OCI-LY3 (cell line): ENCODE data around the gene KLF15.

Experiments
- H2AFZ ChIP-seq: fragments of 200-600, 300-600 bp; shearing (Covaris generic); 2 replicates; pipeline ENCODE4 v1.6.0; 2014; ENCODE audit warnings: antibody characterized with exemption, low read depth, low read length
- H3K27ac ChIP-seq: fragments of 200-600, 300-600 bp; sonication (generic); 2 replicates; pipeline ENCODE4 v1.5.1; 2014; ENCODE audit warnings: mild to moderate bottlenecking, low read length, moderate library complexity, mixed read lengths
- H3K27me3 ChIP-seq: fragments of 200-600, 300-600 bp; sonication (generic); 2 replicates; pipeline ENCODE4 v1.6.1; 2014; ENCODE audit warnings: low read depth, low read length, mixed read lengths
- H3K36me3 ChIP-seq: fragments of 200-600, 300-600 bp; sonication (generic); replicated peaks from 2 replicates; pipeline ENCODE3; 2014; ENCODE audit warnings: low read depth, low read length, mixed read lengths
- H3K4me1 ChIP-seq: fragments of 300-600, 200-600 bp; sonication (generic); 2 replicates; pipeline ENCODE4 v1.6.1; 2014; ENCODE audit warnings: low read length, mixed read lengths
- H3K4me2 ChIP-seq: fragments of 200-600, 300-600 bp; sonication (generic); 2 replicates; pipeline ENCODE4 v1.6.1; 2014; ENCODE audit warnings: low read length, mixed read lengths
- H3K4me3 ChIP-seq: fragments of 300-600, 200-600 bp; sonication (generic); 2 replicates; pipeline ENCODE4 v1.5.1; 2014; ENCODE audit warnings: antibody characterized with exemption, mild to moderate bottlenecking, low read length, moderate library complexity
- H3K79me2 ChIP-seq: fragments of 300-600, 200-600 bp; shearing (Covaris generic); 2 replicates; pipeline ENCODE4 v1.6.1; 2014; ENCODE audit warnings: mild to moderate bottlenecking, low read length, mixed read lengths
- H3K9ac ChIP-seq: fragments of 300-600, 200-600 bp; shearing (Covaris generic); 2 replicates; pipeline ENCODE4 v1.6.0; 2014; ENCODE audit warnings: mild to moderate bottlenecking, low read length, moderate library complexity
- H3K9me3 ChIP-seq: fragments of 200-600, 300-600 bp; shearing (Covaris generic); 2 replicates; pipeline ENCODE4 v1.6.1; 2014; ENCODE audit warnings: low read length, mixed read lengths; ENCODE audit not compliant: insufficient read depth
- H4K20me1 ChIP-seq: fragments of 200-600, 300-600 bp; sonication (generic); 2 replicates; pipeline ENCODE4 v1.6.1; 2016; ENCODE audit warnings: low read length, mixed read lengths; ENCODE audit not compliant: insufficient read depth
- EZH2phosphoT487 ChIP-seq: fragments of 200-600 bp; shearing (Covaris generic); IDR thresholded peaks from 2 replicates; pipeline ENCODE4 v1.6.1; 2018; ENCODE audit warnings: antibody characterized with exemption, mixed run types, low read depth
- TF ChIP-seq, protein P1 (sequence below): fragments of 200-600, 300-600 bp; sonication (generic); IDR thresholded peaks from 2 replicates; pipeline ENCODE4 v1.5.1; 2014; ENCODE audit warnings: antibody characterized with exemption, low read length, low read depth

Gene KLF15

DNA sequence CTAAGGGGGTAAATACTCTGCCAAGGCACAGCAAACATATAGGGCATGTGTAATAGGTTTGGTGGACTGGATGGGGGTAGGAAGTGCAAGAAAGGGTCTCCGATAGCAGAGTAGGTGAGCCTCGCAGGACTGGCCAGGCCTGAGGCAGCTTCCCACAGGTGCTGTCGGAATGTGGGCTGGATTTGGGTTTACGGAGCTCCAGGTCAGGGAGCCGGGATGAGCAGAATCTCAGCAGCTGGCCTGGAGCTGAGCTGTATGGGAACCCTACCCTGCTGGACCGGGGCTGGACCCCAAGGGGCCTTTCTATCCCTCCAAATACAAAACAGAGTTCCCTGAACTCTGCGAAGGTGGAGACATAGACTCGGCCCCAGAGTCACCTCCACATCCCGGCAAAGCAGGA is 15.0 kb downstream of the KLF15 start:
- Histone ChIP-seq H3K4me1 (no peaks in the 10 kb centered on the region), H4K20me1 (no peaks in the 10 kb centered on the region), H3K27me3 (0 out of 2 replicates have a peak, but pooled peaks cover 4% of the 10 kb centered on the region), H3K9me3 (no peaks in the 10 kb centered on the region), H2AFZ (no peak overlapping the region), H3K4me2 (no peak overlapping the region), H3K9ac (no peak overlapping the region), H3K4me3 (no peak overlapping the region), H3K79me2 (no peaks in the 10 kb centered on the region), H3K27ac (no peak overlapping the region), H3K36me3 (no peaks in the 10 kb centered on the region)
- TF ChIP-seq, protein P1, sequence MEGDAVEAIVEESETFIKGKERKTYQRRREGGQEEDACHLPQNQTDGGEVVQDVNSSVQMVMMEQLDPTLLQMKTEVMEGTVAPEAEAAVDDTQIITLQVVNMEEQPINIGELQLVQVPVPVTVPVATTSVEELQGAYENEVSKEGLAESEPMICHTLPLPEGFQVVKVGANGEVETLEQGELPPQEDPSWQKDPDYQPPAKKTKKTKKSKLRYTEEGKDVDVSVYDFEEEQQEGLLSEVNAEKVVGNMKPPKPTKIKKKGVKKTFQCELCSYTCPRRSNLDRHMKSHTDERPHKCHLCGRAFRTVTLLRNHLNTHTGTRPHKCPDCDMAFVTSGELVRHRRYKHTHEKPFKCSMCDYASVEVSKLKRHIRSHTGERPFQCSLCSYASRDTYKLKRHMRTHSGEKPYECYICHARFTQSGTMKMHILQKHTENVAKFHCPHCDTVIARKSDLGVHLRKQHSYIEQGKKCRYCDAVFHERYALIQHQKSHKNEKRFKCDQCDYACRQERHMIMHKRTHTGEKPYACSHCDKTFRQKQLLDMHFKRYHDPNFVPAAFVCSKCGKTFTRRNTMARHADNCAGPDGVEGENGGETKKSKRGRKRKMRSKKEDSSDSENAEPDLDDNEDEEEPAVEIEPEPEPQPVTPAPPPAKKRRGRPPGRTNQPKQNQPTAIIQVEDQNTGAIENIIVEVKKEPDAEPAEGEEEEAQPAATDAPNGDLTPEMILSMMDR, result no peak
- no peak for TF ChIP-seq EZH2phosphoT487

GRCh38 chr3:126341755-126342150 is 15.5 kb downstream of the KLF15 start:
- no peaks in the 10 kb centered on the region for H4K20me1 ChIP-seq
- H3K4me2 ChIP-seq, result no peak overlapping the region
- no peaks in the 10 kb centered on the region for H3K36me3 ChIP-seq
- no peak overlapping the region for H2AFZ ChIP-seq
- H3K79me2 ChIP-seq, result no peaks in the 10 kb centered on the region
- H3K9me3 ChIP-seq, result no peaks in the 10 kb centered on the region
- no peaks in the 10 kb centered on the region for H3K4me1 ChIP-seq
- no peak overlapping the region for H3K9ac ChIP-seq
- H3K27me3 ChIP-seq, result 0 out of 2 replicates have a peak, but pooled peaks cover 4% of the 10 kb centered on the region
- no peak for TF ChIP-seq EZH2phosphoT487
- no peak overlapping the region for H3K27ac ChIP-seq
- no peak overlapping the region for H3K4me3 ChIP-seq

- no peak overlapping the region for H3K4me3 ChIP-seq
- no peak overlapping the region for H3K9ac ChIP-seq
- H2AFZ ChIP-seq, result no peak overlapping the region
- H3K27ac ChIP-seq, result no peak overlapping the region
- TF ChIP-seq, protein P1, result no peak
- no peak for TF ChIP-seq EZH2phosphoT487
- no peaks in the 10 kb centered on the region for H3K9me3 ChIP-seq
- no peaks in the 10 kb centered on the region for H3K36me3 ChIP-seq
- H3K4me2 ChIP-seq, result no peak overlapping the region
- no peaks in the 10 kb centered on the region for H3K4me1 ChIP-seq
- H4K20me1 ChIP-seq, result no peaks in the 10 kb centered on the region
- no peaks in the 10 kb centered on the region for H3K79me2 ChIP-seq
- H3K27me3 ChIP-seq, result 0 out of 2 replicates have a peak, but pooled peaks cover 4% of the 10 kb centered on the region
These were observed 16.1 kb downstream of the KLF15 start for GRCh38 chr3:126340943-126341754.

GRCh38 chr3:126340596-126340942 is 16.6 kb downstream of the KLF15 start:
- Histone ChIP-seq H3K27me3 (0 out of 2 replicates have a peak, but pooled peaks cover 4% of the 10 kb centered on the region), H3K36me3 (no peaks in the 10 kb centered on the region), H3K4me2 (no peak overlapping the region), H3K4me1 (no peaks in the 10 kb centered on the region), H2AFZ (no peak overlapping the region), H3K27ac (no peak overlapping the region), H3K4me3 (no peak overlapping the region), H3K79me2 (no peaks in the 10 kb centered on the region), H3K9me3 (no peaks in the 10 kb centered on the region), H4K20me1 (no peaks in the 10 kb centered on the region), H3K9ac (no peak overlapping the region)
- TF ChIP-seq, protein P1, result no peak
- TF ChIP-seq EZH2phosphoT487, result no peak
